ENCODE results near the gene COPZ2. TPM values are rescaled to one million over a fixed set of nuclear protein-coding genes. Genes with fewer than 3 reads are reported as not detected.
"Not testable (repeated sequence)": the region's sequence is repeated elsewhere in the genome, so short reads cannot be mapped to it uniquely, and the experiment has no call there.

COPZ2 gene
- total RNA-seq, 2 experiments from 2014 or later: 5.1 to 5.5 TPM

DNA sequence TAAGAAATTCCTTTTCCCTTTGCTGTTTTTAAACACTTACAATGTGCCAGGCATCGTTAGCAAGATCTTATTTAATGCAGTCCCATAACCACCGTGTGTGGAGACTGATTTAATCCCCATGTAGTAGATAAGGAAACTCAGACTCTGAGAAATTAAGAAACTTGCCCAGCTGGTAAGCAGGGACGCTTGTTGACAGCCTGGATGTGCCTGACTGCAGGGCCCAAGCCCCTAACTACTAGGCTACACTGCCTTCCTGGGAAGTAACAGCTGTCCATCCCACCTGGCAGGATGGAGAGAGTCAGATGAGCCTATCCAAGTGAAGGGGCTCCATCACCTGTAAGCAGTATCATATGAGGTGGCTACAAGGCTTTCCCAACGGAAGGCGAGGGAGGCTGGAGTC, 43.6 kb downstream of the COPZ2 start:
- ChIA-PET CTCF (interaction anchor here (0.6 to 2.3 kb wide), 4 partner anchors 15 to 1200 kb away, joined by 3 to 12 read pairs (median 4); partner anchors contain the start of gene CDK5RAP3), POLR2A (interaction anchor here (1.1 kb wide), 1 partner anchor 11 kb away, joined by 3 read pairs; no protein-coding TSS in a partner anchor)
- H3K4me1 Mint-ChIP-seq (ENCODE audit: low read depth): peaks cover 11% of the 10 kb centered on the region
- no peak overlapping the region for H3K4me3 Mint-ChIP-seq
- DNase-seq (no peak), ATAC-seq (no peak)
- no peak overlapping the region for H3K27ac Mint-ChIP-seq
- H3K9me3 Mint-ChIP-seq (ENCODE audit: insufficient read depth): no peaks in the 10 kb centered on the region
- H3K27me3 Mint-ChIP-seq (ENCODE audit: low read depth): peaks cover 21% of the 10 kb centered on the region
- no peaks in the 10 kb centered on the region for H3K36me3 Mint-ChIP-seq (ENCODE audit: low read depth)

DNA sequence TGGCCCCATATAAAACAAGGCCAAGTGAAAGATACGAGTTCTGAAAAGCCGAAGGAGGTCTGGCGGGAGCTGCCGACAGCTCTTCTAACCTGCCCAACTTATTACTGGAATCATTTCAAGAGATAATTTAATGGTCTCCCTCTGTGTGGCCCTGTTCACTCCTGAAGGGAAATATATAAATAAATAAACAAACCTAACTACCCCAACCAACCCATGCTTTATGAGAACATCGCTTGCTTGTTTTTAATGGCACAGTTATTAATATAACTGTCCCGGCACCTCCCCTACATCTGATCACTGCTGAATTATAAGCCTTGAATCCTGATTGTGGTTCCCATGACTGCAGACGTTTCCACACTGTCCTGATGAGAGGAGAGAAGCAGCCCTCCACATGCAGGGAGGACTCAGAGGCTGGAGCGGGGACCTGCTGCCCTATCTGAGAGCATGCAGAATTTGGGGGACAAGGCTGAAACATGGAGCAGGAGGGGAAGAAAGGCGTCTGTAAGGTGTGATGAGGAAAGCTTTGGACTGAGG, 44.5 kb downstream of the COPZ2 start:
- H3K4me3 Mint-ChIP-seq: no peak overlapping the region
- no peaks in the 10 kb centered on the region for H3K36me3 Mint-ChIP-seq (ENCODE audit: low read depth)
- DNase-seq (no peak), ATAC-seq (no peak)
- no peak overlapping the region for H3K27ac Mint-ChIP-seq
- H3K9me3 Mint-ChIP-seq (ENCODE audit: insufficient read depth): no peaks in the 10 kb centered on the region
- H3K27me3 Mint-ChIP-seq (ENCODE audit: low read depth): peaks cover 21% of the 10 kb centered on the region
- ChIA-PET CTCF (interaction anchor here (1.0 to 2.3 kb wide), 4 partner anchors 14 to 25 kb away, joined by 3 to 12 read pairs (median 4); partner anchors contain the start of gene CDK5RAP3), POLR2A (interaction anchor here (1.1 kb wide), 1 partner anchor 10 kb away, joined by 3 read pairs; no protein-coding TSS in a partner anchor)
- H3K4me1 Mint-ChIP-seq (ENCODE audit: low read depth): peaks cover 16% of the 10 kb centered on the region

DNA sequence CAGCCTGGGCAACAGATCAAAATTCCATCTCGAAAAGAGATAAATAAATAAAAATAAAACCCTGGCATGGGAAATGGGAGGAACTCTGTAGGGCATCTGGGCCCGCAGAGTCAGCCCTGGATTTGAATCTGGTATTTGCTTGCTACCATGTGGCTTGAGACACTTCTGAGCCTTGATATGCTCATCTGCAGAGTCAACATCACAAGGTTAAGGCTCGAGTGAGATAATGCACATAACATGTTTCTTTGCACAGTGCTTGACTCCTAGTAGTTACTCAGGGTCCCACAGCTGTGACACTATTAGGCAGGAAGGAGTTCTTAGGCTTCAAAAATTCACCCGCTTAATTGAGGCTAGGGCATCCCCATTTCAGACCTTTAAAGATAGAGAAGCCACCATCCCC, 45.4 kb downstream of the COPZ2 start:
- DNase-seq: no peak
- H3K27ac Mint-ChIP-seq: no peak overlapping the region
- POLR2A ChIA-PET: no interaction called here
- CTCF ChIA-PET: interaction anchor here (1.1 to 2.3 kb wide), 2 partner anchors 13 to 19 kb away, joined by 3 to 12 read pairs; no protein-coding TSS in a partner anchor
- ATAC-seq: no peak
- H3K4me3 Mint-ChIP-seq: no peak overlapping the region
- no peaks in the 10 kb centered on the region for H3K9me3 Mint-ChIP-seq (ENCODE audit: insufficient read depth)
- no peaks in the 10 kb centered on the region for H3K36me3 Mint-ChIP-seq (ENCODE audit: low read depth)
- peaks cover 17% of the 10 kb centered on the region for H3K27me3 Mint-ChIP-seq (ENCODE audit: low read depth)
- H3K4me1 Mint-ChIP-seq (ENCODE audit: low read depth): peaks cover 18% of the 10 kb centered on the region

DNA sequence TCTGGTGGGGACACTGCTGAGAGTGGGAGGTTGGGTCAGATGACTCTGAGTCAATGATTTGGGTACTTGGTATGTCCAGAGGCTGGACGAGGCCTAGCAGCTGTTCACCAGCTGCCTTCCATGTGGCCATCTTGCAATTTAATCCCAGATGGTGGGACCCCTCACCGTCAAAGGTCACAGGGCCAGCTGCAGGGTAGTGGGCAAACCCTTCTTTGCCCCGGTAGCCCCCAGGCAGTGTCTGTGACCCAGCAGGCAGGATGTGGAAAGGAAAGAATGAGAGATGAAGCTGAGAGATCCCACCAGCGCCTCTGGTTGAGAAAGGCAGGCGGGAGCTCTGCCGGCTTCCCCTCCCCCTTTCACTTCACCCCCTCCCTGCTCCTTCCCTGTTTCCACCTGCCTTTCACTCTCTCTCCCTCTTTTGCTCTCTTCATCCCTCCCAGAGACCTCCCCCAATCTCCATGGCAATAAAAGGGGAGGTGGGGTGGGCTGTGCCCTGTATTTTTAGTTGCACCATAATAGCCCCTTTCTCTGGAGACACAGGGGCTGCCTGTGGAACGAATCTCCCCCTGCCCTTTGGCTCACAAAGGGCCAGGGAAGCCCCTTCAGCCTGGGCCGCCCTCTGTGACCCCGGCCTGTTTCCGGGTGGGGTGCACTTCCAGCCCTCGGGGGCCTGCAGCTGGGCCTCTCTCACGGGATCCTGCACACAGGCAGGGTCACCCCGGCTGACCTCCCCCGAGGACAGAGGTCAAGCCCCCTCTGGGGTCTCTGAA, 46.5 kb downstream of the COPZ2 start:
- no peaks in the 10 kb centered on the region for H3K9me3 Mint-ChIP-seq (ENCODE audit: insufficient read depth)
- peaks cover 18% of the 10 kb centered on the region for H3K4me1 Mint-ChIP-seq (ENCODE audit: low read depth)
- no peaks in the 10 kb centered on the region for H3K36me3 Mint-ChIP-seq (ENCODE audit: low read depth)
- H3K27me3 Mint-ChIP-seq (ENCODE audit: low read depth): peaks cover 16% of the 10 kb centered on the region
- POLR2A ChIA-PET: interaction anchor here (0.6 to 1.2 kb wide), 2 partner anchors 8 to 37 kb away, joined by 3 read pairs; no protein-coding TSS in a partner anchor
- CTCF ChIA-PET: interaction anchor here (0.9 to 2.0 kb wide), 2 partner anchors 13 to 21 kb away, joined by 3 to 4 read pairs; no protein-coding TSS in a partner anchor
- no peak overlapping the region for H3K27ac Mint-ChIP-seq
- DNase-seq (no peak), ATAC-seq (no peak)
- H3K4me3 Mint-ChIP-seq: no peak overlapping the region

DNA sequence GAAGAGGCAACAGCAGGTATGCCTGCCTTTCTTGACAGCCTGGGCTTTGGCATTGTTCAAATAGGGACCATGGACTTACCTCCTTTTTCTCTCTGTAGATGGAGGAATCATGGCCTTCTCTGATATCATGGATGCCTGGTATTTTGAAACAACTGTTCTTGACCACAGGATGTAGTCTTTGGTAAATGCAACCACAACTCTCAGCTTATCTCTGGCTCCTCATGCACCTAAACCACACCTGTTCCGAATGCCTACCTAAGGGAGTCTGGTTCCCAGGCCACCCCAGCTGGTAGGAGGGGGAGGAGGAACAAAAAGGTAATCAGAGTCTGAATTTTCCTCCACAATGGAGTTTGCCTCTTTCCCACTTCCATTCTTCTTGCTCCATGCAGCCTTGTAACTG, 47.9 kb downstream of the COPZ2 start:
- POLR2A ChIA-PET: interaction anchor here (1.2 kb wide), 1 partner anchor 9 kb away, joined by 3 read pairs; no protein-coding TSS in a partner anchor
- H3K4me1 Mint-ChIP-seq (ENCODE audit: low read depth): peaks cover 18% of the 10 kb centered on the region
- peak; percentile 23 for ATAC-seq

DNA sequence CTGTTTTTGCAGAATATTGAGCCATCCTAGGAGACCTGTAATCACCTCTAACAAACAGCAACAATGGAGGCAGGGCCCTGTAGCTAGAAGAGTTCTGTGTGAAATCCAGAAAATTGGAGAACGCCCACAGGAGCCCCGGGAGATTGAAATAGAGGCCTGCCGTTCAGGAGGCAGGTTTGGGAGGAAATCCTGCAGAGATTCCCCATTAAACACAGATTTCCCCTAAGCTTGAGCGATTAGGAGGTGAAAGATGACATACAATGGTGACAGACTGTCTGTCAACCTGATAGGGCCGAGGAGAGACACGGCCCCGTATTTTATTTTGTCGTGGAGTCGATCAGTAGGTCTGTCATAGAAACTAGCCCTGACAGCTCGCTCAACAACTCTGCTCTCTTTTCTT, 48.4 kb downstream of the COPZ2 start:
- ChIA-PET CTCF (interaction anchor here (0.9 to 1.1 kb wide), 3 partner anchors 21 to 98 kb away, joined by 3 to 5 read pairs (median 4); no protein-coding TSS in a partner anchor), POLR2A (no interaction called here)
- H3K27me3 Mint-ChIP-seq (ENCODE audit: low read depth): peaks cover 11% of the 10 kb centered on the region
- H3K36me3 Mint-ChIP-seq (ENCODE audit: low read depth): peaks cover 5% of the 10 kb centered on the region
- ATAC-seq (no peak), DNase-seq (no peak)
- no peaks in the 10 kb centered on the region for H3K9me3 Mint-ChIP-seq (ENCODE audit: insufficient read depth)
- H3K27ac Mint-ChIP-seq: no peak overlapping the region
- H3K4me1 Mint-ChIP-seq (ENCODE audit: low read depth): peaks cover 18% of the 10 kb centered on the region
- no peak overlapping the region for H3K4me3 Mint-ChIP-seq

More for the DNA sequence above, 47.9 kb downstream of the COPZ2 start:
- no peak for DNase-seq
- CTCF ChIA-PET: interaction anchor here (0.9 to 1.1 kb wide), 3 partner anchors 21 to 99 kb away, joined by 3 to 5 read pairs (median 4); no protein-coding TSS in a partner anchor
- H3K27ac Mint-ChIP-seq: no peak overlapping the region
- peaks cover 5% of the 10 kb centered on the region for H3K36me3 Mint-ChIP-seq (ENCODE audit: low read depth)
- no peak overlapping the region for H3K4me3 Mint-ChIP-seq
- H3K27me3 Mint-ChIP-seq (ENCODE audit: low read depth): peaks cover 12% of the 10 kb centered on the region
- no peaks in the 10 kb centered on the region for H3K9me3 Mint-ChIP-seq (ENCODE audit: insufficient read depth)

DNA sequence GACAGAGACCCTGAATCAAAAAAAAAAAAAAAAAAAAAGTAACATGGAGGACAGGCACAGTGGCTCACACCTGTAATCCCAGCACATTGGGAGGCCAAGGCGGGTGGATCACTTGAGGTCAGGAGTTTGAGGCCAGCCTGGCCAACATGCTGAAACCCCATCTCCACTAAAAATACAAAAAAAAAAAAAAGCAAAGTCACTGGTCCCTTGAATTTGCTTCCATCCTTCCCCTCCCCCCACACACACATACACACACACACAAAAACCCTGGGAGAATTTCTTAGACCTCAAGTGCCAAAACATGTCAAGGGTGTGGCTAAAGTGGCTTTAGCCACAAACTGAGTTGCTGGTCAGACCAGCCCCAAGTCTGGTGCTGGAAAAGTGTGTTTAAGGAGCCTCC, 49.2 kb downstream of the COPZ2 start:
- H3K27me3 Mint-ChIP-seq (ENCODE audit: low read depth); DNase-seq; H3K4me3 Mint-ChIP-seq; H3K27ac Mint-ChIP-seq; ATAC-seq; H3K9me3 Mint-ChIP-seq (ENCODE audit: insufficient read depth): not testable (repeated sequence)
- CTCF ChIA-PET: interaction anchor here (0.7 to 1.1 kb wide), 2 partner anchors 10 to 22 kb away, joined by 3 read pairs; no protein-coding TSS in a partner anchor
- POLR2A ChIA-PET: interaction anchor here (0.6 kb wide), 1 partner anchor 159 kb away, joined by 3 read pairs; no protein-coding TSS in a partner anchor
- Mint-ChIP-seq H3K4me1 (ENCODE audit: low read depth) (peaks cover 23% of the 10 kb centered on the region), H3K36me3 (ENCODE audit: low read depth) (peaks cover 11% of the 10 kb centered on the region)

DNA sequence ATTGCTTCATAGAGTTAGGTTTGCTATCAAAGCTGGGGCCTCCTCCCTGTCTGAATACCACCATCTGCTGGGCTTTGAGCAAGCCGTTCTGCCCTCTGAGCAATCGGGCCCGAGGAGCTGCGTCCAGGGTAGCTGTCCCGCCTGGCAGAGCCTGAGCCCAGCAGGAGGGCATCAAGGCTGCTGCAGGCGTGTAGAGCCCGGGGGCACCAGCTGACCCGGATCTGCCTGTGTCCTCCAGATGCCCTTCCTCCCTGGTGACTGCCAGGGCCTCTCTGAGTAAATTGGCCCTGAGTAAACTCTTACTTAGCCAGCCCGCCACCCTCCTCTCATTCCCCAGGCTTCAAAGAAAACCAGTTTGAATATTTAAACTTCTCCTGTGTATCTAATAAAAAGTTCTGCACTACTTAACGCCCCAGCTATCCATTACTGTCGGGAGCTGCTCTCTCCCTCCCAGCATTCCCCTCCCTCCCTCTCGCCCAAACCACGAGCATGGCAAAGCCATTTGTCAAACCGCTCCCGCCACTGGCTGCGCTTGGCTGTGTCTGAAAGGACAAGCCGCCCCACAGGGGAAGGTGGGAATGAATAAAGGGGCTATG, 50.3 kb downstream of the COPZ2 start:
- ATAC-seq (no peak), DNase-seq (no peak)
- Mint-ChIP-seq H3K36me3 (ENCODE audit: low read depth) (peaks cover 17% of the 10 kb centered on the region), H3K4me3 (no peak overlapping the region), H3K4me1 (ENCODE audit: low read depth) (peaks cover 32% of the 10 kb centered on the region), H3K27me3 (ENCODE audit: low read depth) (peaks cover 2% of the 10 kb centered on the region), H3K9me3 (ENCODE audit: insufficient read depth) (no peaks in the 10 kb centered on the region), H3K27ac (no peak overlapping the region)
- ChIA-PET CTCF (interaction anchor here (1.2 to 1.3 kb wide), 2 partner anchors 17 to 31 kb away, joined by 3 to 4 read pairs; partner anchors contain the start of gene CDK5RAP3), POLR2A (no interaction called here)

DNA sequence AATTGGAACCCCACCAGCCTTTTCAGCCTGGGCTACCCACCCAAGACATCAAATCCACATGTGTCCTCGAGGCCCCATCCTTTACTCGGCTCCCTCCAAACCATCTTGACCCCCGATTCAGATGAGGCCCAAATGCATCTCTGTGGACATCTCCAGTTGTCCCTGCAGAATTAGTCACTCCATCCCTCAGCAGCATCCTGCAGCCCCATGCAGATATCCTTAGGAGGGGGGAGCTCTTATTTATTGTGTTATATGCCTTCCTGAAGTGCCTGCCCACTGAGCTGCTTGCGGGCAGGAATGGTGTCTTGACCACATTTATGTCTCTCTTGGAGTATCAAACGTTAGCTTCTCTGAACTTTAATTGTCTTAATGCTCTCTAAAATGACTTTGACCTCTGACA, 51.1 kb downstream of the COPZ2 start:
- DNase-seq (no peak), ATAC-seq (no peak)
- Mint-ChIP-seq H3K4me3 (no peak overlapping the region), H3K27me3 (ENCODE audit: low read depth) (no peaks in the 10 kb centered on the region), H3K27ac (no peak overlapping the region), H3K36me3 (ENCODE audit: low read depth) (peaks cover 20% of the 10 kb centered on the region), H3K4me1 (ENCODE audit: low read depth) (peaks cover 40% of the 10 kb centered on the region), H3K9me3 (ENCODE audit: insufficient read depth) (no peaks in the 10 kb centered on the region)
- ChIA-PET POLR2A (no interaction called here), CTCF (interaction anchor here (1.3 to 1.4 kb wide), 2 partner anchors 32 to 97 kb away, joined by 3 read pairs; no protein-coding TSS in a partner anchor)

DNA sequence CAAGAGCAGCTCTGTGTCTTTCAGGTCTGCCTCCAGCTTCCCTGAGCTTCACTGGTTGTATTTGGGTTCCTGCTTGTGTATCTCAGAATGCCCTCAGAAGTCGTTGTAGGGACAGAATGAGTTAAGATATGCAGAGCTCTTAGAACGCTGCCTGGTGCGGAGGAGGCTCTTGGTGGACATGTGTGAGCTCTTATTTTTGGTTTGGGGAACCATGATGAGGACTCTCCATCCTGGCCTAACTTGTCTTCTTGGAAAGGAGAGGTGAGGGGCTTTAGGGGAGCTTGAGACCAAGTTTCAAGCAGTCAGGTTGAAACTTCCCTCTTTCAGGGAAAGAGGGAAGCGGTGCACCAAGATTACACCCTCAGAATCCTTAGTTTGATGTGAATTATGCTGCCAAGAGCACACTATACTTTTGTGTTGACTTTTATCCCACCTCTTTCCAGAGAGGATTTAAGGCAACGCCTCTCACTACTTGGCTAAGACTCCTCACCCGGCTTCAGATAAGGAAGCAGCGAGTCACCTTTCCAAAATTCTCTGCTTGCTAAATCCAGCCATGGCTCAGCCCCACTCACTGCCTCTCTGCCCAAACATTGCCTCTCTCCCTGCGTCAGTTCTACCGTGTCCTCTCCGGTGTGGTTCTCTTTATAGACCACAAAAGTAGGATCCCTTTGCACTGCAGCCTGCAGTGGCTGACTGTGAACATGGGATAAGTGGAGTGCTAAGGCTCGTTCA, 53.9 kb downstream of the COPZ2 start:
- H3K27ac Mint-ChIP-seq: no peak overlapping the region
- ATAC-seq (no peak), DNase-seq (no peak)
- H3K36me3 Mint-ChIP-seq (ENCODE audit: low read depth): peaks cover 36% of the 10 kb centered on the region
- no peaks in the 10 kb centered on the region for H3K9me3 Mint-ChIP-seq (ENCODE audit: insufficient read depth)
- H3K4me3 Mint-ChIP-seq: no peak overlapping the region
- POLR2A ChIA-PET: interaction anchor here (1.1 to 1.4 kb wide), 2 partner anchors 10 to 13 kb away, joined by 3 to 5 read pairs; partner anchors contain the start of gene CDK5RAP3
- H3K27me3 Mint-ChIP-seq (ENCODE audit: low read depth): no peaks in the 10 kb centered on the region
- peaks cover 37% of the 10 kb centered on the region for H3K4me1 Mint-ChIP-seq (ENCODE audit: low read depth)
- CTCF ChIA-PET: interaction anchor here (1.2 kb wide), 1 partner anchor 34 kb away, joined by 5 read pairs; no protein-coding TSS in a partner anchor

All from activated CD8-positive, alpha-beta T cell treated with anti-CD3 and anti-CD28 coated beads, Interleukin-2, amount 10 ng/mL, durations not matched to agents 7 days and 5 days (primary cell).